Activated CD8-positive, alpha-beta T cell treated with anti-CD3 and anti-CD28 coated beads for 36 hours (primary cell): ENCODE results near the gene ZMYND11. TPM values are rescaled to one million over a fixed set of nuclear protein-coding genes. Genes with fewer than 3 reads are reported as not detected.

ENCODE experiments used
- ATAC-seq: fragments of 200-7000 bp; cut with Tn5 transposase; one replicate; pipeline ENCODE4 v1.10.0; 2021; ENCODE audit warnings: mild to moderate bottlenecking, moderate library complexity
- CTCF ChIA-PET: fragments of 350-600 bp; sonication (Branson Sonifier 250); formaldehyde crosslinking; loops from one replicate; lab custom pipeline; 2021; ENCODE audit warnings: antibody characterized with exemption; lab: Charles Lee
- POLR2A ChIA-PET: fragments of 350-600 bp; sonication (Branson Sonifier 250); formaldehyde crosslinking; loops from one replicate; lab custom pipeline; 2021; ENCODE audit warnings: antibody characterized with exemption; lab: Charles Lee
- DNase-seq: peaks from one replicate; pipeline ENCODE4 v3.0.0-alpha.2; 2020
- H3K27ac Mint-ChIP-seq: one replicate; pipeline ENCODE4 v1.8.0; 2021; ENCODE audit warnings: mild to moderate bottlenecking, mixed read lengths
- H3K27me3 Mint-ChIP-seq: one replicate; pipeline ENCODE4 v1.8.0; 2021; ENCODE audit warnings: mixed read lengths
- H3K36me3 Mint-ChIP-seq: one replicate; pipeline ENCODE4 v1.8.0; 2021; ENCODE audit warnings: low read depth, mixed read lengths
- H3K4me1 Mint-ChIP-seq: one replicate; pipeline ENCODE4 v1.8.0; 2021; ENCODE audit warnings: low read depth, mixed read lengths
- H3K4me3 Mint-ChIP-seq: one replicate; pipeline ENCODE4 v1.8.0; 2021; ENCODE audit warnings: mild to moderate bottlenecking, moderate library complexity, mixed read lengths
- H3K9me3 Mint-ChIP-seq: one replicate; pipeline ENCODE4 v1.8.0; 2021; ENCODE audit warnings: mixed read lengths
- intact Hi-C: fragments of 100-400 bp; cut with micrococcal nuclease; formaldehyde crosslinking; loops from one replicate; pipeline ENCODE4 v1.10.0; 2022
- total RNA-seq, 2 experiments: library from RNA; stranded (reverse); gene quantifications; one replicate each; pipeline ENCODE4 v1.2.3, GENCODE V29; 2021
- TF ChIP-seq, protein P1 (sequence below): fragments of 200-600 bp; IDR thresholded peaks from one replicate; pipeline ENCODE4 v1.8.0; 2022; ENCODE audit warnings: antibody characterized with exemption, mild to moderate bottlenecking

ZMYND11 gene
- total RNA-seq, 2 experiments from 2014 or later = 14.9 to 16.8 TPM

- TF ChIP-seq, protein P1, sequence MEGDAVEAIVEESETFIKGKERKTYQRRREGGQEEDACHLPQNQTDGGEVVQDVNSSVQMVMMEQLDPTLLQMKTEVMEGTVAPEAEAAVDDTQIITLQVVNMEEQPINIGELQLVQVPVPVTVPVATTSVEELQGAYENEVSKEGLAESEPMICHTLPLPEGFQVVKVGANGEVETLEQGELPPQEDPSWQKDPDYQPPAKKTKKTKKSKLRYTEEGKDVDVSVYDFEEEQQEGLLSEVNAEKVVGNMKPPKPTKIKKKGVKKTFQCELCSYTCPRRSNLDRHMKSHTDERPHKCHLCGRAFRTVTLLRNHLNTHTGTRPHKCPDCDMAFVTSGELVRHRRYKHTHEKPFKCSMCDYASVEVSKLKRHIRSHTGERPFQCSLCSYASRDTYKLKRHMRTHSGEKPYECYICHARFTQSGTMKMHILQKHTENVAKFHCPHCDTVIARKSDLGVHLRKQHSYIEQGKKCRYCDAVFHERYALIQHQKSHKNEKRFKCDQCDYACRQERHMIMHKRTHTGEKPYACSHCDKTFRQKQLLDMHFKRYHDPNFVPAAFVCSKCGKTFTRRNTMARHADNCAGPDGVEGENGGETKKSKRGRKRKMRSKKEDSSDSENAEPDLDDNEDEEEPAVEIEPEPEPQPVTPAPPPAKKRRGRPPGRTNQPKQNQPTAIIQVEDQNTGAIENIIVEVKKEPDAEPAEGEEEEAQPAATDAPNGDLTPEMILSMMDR = no peak
- intact Hi-C loops = no loop called here
- no peaks in the 10 kb centered on the region for H3K27me3 Mint-ChIP-seq
- ATAC-seq (no peak), DNase-seq (no peak)
- POLR2A ChIA-PET = no interaction called here
- H3K36me3 Mint-ChIP-seq = peaks cover 10% of the 10 kb centered on the region
- H3K4me3 Mint-ChIP-seq = no peak overlapping the region
- no peak overlapping the region for H3K27ac Mint-ChIP-seq
- CTCF ChIA-PET = no interaction called here
- H3K4me1 Mint-ChIP-seq = peaks cover 5% of the 10 kb centered on the region
- H3K9me3 Mint-ChIP-seq = no peaks in the 10 kb centered on the region
Measured at GRCh38 chr10:235915-236314, 100.7 kb downstream of the ZMYND11 start.

- Mint-ChIP-seq H3K9me3 (no peaks in the 10 kb centered on the region), H3K27me3 (no peaks in the 10 kb centered on the region), H3K27ac (no peak overlapping the region), H3K4me3 (no peak overlapping the region), H3K4me1 (no peaks in the 10 kb centered on the region), H3K36me3 (peaks cover 7% of the 10 kb centered on the region)
- POLR2A ChIA-PET = no interaction called here
- intact Hi-C loops = no loop called here
- CTCF ChIA-PET = interaction anchor here (2.2 kb wide), 1 partner anchor 8 kb away, joined by 8 read pairs; no protein-coding TSS in a partner anchor
- TF ChIP-seq, protein P1 = no peak
- no peak for ATAC-seq
- DNase-seq = no peak
Measured at GRCh38 chr10:239109-239508, 103.9 kb downstream of the ZMYND11 start.

DNA sequence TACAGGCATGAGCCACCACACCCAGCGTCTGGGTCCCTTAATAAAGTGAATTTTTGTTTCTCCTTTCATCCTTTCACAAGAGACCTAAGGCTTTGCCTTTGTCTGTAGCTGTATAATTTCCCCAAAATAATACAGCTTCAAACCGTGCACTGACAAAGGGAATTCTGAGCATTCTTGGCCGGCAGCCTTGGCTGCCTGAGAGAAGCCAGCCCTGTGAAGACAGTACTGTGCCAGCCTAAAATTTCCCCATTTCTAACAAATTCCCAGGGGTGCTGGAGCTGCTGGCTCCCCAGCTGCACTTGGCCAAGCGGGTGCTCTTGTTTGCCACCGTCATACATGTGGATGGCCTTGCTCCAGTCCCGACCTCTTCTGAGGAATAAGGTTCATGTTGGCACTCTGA is 106.2 kb downstream of the ZMYND11 start:
- Mint-ChIP-seq H3K4me3 (no peak overlapping the region), H3K4me1 (no peaks in the 10 kb centered on the region), H3K27ac (no peak overlapping the region), H3K36me3 (peaks cover 7% of the 10 kb centered on the region), H3K27me3 (no peaks in the 10 kb centered on the region), H3K9me3 (no peaks in the 10 kb centered on the region)
- intact Hi-C loops = no loop called here
- DNase-seq = no peak
- ChIA-PET CTCF (no interaction called here), POLR2A (no interaction called here)
- no peak for ATAC-seq
- TF ChIP-seq, protein P1 = no peak

- H3K4me3 Mint-ChIP-seq = no peak overlapping the region
- ChIA-PET CTCF (no interaction called here), POLR2A (no interaction called here)
- no peaks in the 10 kb centered on the region for H3K4me1 Mint-ChIP-seq
- intact Hi-C loops = no loop called here
- TF ChIP-seq, protein P1 = no peak
- DNase-seq = no peak
- H3K9me3 Mint-ChIP-seq = no peaks in the 10 kb centered on the region
- peaks cover 10% of the 10 kb centered on the region for H3K36me3 Mint-ChIP-seq
- H3K27ac Mint-ChIP-seq = no peak overlapping the region
- ATAC-seq = no peak
- H3K27me3 Mint-ChIP-seq = no peaks in the 10 kb centered on the region
Measured at GRCh38 chr10:241966-242643, 106.8 kb downstream of the ZMYND11 start.

DNA sequence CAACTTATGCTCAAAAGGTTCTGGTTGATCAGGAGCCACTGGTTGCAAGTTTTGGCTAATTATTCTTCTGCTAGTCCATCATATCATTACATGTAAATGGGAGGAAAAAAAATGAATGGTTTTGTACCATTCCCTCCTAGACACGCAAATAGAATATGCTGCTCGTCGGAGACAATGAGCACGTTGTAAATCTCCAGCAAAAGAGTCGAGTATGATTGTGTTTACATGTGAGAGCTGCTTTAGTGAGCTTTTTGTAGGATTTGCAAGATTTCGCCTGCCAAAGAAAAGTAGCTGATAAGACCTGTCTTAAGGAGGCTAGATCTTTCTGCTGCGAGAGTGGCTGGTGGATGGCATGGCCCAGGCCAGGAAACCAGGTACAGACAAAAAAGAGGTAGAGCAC is 109.0 kb downstream of the ZMYND11 start:
- Mint-ChIP-seq H3K4me3 (no peak overlapping the region), H3K4me1 (no peaks in the 10 kb centered on the region), H3K27me3 (no peaks in the 10 kb centered on the region), H3K9me3 (no peaks in the 10 kb centered on the region), H3K36me3 (peaks cover 20% of the 10 kb centered on the region), H3K27ac (no peak overlapping the region)
- TF ChIP-seq, protein P1 = no peak
- DNase-seq = no peak
- ChIA-PET POLR2A (no interaction called here), CTCF (interaction anchor here (3.4 kb wide), 1 partner anchor 13 kb away, joined by 10 read pairs; no protein-coding TSS in a partner anchor)
- intact Hi-C loops = no loop called here
- no peak for ATAC-seq
